GM21717 (cell line): ENCODE data around the gene KRTAP29-1.
"Not testable (repeated sequence)": the region's sequence is repeated elsewhere in the genome, so short reads cannot be mapped to it uniquely, and the experiment has no call there.

ENCODE experiments used
- ATAC-seq: cut with Tn5 transposase; IDR thresholded peaks from one replicate; pipeline ENCODE4 v1.9.1; 2021; ENCODE audit warnings: mild to moderate bottlenecking, moderate library complexity; ENCODE audit not compliant: unreplicated experiment

The KRTAP29-1 gene

GRCh38 chr17:41301204-41301790 is 1.4 kb downstream of the KRTAP29-1 start:
- no peak for ATAC-seq

- no peak for ATAC-seq
These were observed 4.1 kb downstream of the KRTAP29-1 start for GRCh38 chr17:41298458-41299135.

- no peak for ATAC-seq
These were observed 5.8 kb downstream of the KRTAP29-1 start for GRCh38 chr17:41296846-41297245.

GRCh38 chr17:41294016-41294415 is 8.6 kb downstream of the KRTAP29-1 start:
- ATAC-seq, result no peak

- no peak for ATAC-seq
These were observed 15.6 kb downstream of the KRTAP29-1 start for GRCh38 chr17:41287050-41287449.

GRCh38 chr17:41284546-41284945 is 18.1 kb downstream of the KRTAP29-1 start:
- ATAC-seq, result no peak

- no peak for ATAC-seq
These were observed 18.6 kb downstream of the KRTAP29-1 start for GRCh38 chr17:41284043-41284442.

- ATAC-seq, result no peak
These were observed 24.3 kb downstream of the KRTAP29-1 start for GRCh38 chr17:41278176-41278955.

- ATAC-seq, result not testable (repeated sequence)
These were observed 26.9 kb downstream of the KRTAP29-1 start, which contains the start of gene KRTAP9-7 for GRCh38 chr17:41275648-41276190. KRTAP9-7 (plus strand) TSS chr17:41275698; CDS start chr17:41275698, 0 bp downstream.

- ATAC-seq, result no peak
These were observed 30.8 kb downstream of the KRTAP29-1 start for GRCh38 chr17:41271858-41272257.

- ATAC-seq, result not testable (repeated sequence)
These were observed 31.3 kb downstream of the KRTAP29-1 start for GRCh38 chr17:41271323-41271722.

- no peak for ATAC-seq
These were observed 34.9 kb downstream of the KRTAP29-1 start for GRCh38 chr17:41267711-41268110.

GRCh38 chr17:41265078-41265477 is 37.6 kb downstream of the KRTAP29-1 start, which contains the start of gene KRTAP9-6:
KRTAP9-6 (plus strand) TSS chr17:41265378; CDS start chr17:41265378, 0 bp downstream.
- no peak for ATAC-seq

- no peak for ATAC-seq
These were observed 38.1 kb downstream of the KRTAP29-1 start for GRCh38 chr17:41264599-41264998.

GRCh38 chr17:41263212-41263611 is 39.4 kb downstream of the KRTAP29-1 start:
- ATAC-seq, result no peak

- no peak for ATAC-seq
These were observed 44.2 kb downstream of the KRTAP29-1 start for GRCh38 chr17:41258406-41258805.

GRCh38 chr17:41256291-41256685 is 46.4 kb downstream of the KRTAP29-1 start:
- ATAC-seq, result no peak

GRCh38 chr17:41255381-41256290 is 47.0 kb downstream of the KRTAP29-1 start, which contains the start of gene KRTAP9-9:
KRTAP9-9 (plus strand) TSS chr17:41255384.
- ATAC-seq, result not testable (repeated sequence)

- ATAC-seq, result no peak
These were observed 47.8 kb downstream of the KRTAP29-1 start for GRCh38 chr17:41254861-41255260.
